ENCODE results near the gene OR11H1. TPM values are rescaled to one million over a fixed set of nuclear protein-coding genes. Genes with fewer than 3 reads are reported as not detected.
"Not testable (repeated sequence)": the region's sequence is repeated elsewhere in the genome, so short reads cannot be mapped to it uniquely, and the experiment has no call there.

The OR11H1 gene
- total RNA-seq = not detected

GRCh38 chr22:15527892-15528291 is at the start of gene OR11H1:
TSS of gene OR11H1 (plus strand) at chr22:15528192. CDS start at chr22:15528192, 0 bp downstream.
- not testable (repeated sequence) for DNase-seq (ENCODE audit: low read depth in 2 of 3, low spot score in 2 of 3)

GRCh38 chr22:15509967-15510366 is 18.0 kb upstream of the OR11H1 start:
- not testable (repeated sequence) for DNase-seq (ENCODE audit: low read depth in 2 of 3, low spot score in 2 of 3)

DNA sequence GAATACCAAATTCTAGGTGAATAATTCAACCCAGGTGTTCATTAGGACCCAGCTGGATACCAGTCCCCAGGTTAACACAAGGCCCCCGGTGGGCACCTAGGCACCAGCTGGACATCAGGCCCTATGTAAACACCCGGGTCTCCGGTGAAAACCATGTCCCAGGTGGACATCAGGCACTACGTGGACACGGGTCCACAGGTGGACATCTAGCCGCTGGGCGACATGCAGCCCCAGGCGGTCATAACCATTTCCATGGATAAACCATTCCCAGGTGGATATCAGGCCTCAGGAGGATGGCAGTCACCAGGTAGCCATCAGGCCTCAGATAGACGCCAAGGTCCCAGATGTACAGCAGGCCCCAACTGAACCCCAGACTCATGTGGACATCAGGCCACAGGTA is 12.1 kb upstream of the OR11H1 start:
- DNase-seq (ENCODE audit: low read depth in 2 of 3, low spot score in 2 of 3) = not testable (repeated sequence)

DNA sequence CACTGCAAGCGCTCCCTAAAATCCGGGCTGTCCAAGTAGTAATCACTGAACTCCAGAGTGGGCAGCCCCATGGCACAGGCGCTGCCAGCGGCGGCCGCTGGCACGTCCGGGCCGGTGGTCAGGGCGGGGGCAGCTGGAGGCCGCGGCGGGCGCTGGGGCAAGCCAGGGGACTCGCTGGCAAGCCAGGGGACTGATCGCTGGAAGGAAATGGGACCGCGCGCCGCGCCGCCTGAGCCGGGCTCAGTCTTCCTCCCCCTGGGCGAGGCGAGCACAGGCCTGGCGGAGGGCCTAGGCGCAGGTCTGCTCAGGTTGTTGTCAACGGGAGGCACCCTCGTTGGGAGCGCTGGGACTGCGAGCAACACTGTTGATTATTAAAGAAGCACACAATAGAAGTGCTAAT is 25.8 kb downstream of the OR11H1 start:
- DNase-seq (ENCODE audit: low read depth in 2 of 3, low spot score in 2 of 3) = not testable (repeated sequence)

DNA sequence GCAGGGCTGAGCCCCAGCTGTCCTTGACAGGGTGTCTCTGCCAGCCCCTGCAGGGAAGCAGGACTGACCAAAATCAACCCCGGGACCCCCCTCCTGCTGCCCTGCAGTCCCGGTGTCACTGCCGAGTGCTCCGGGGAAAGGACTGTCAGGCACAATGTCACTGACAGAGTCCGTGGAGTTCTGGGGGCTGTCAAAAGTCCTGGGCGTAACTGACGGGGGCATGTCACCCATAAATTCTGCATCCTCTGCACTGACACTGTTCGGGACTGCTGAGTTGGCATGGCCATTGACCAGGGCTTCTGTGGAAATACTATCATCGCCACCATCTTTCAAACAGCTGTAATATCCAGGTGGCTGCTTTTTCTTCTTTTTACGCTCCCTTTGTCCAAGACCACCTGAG is 35.5 kb downstream of the OR11H1 start:
- not testable (repeated sequence) for DNase-seq (ENCODE audit: low read depth in 2 of 3, low spot score in 2 of 3)

DNA sequence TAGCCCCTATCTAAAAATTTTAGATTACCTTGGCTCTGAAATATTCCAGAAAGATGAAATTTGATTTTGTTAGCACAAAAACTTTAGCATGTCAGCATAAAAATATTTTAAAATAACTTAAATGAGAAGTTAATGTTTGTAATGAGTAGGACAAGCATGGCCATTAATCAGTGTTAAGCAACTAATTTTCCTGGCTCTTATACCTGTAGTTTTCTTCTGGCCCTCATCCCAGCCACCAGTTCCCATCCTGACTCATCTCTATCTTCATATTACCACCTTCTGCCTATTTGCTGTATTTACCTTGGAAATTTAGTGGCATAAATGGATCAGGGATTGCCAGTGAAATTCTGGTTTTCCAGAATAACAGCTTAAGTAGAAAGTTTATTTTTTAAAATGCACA is 37.1 kb downstream of the OR11H1 start:
- DNase-seq (ENCODE audit: low read depth in 2 of 3, low spot score in 2 of 3) = not testable (repeated sequence)

Other genes starting within 250 kb of the OR11H1 start
- not detected for gene POTEH, start 161.8 kb downstream of the OR11H1 start, total RNA-seq